ENCODE data around the gene FN3KRP.
"Not testable (repeated sequence)": the region's sequence is repeated elsewhere in the genome, so short reads cannot be mapped to it uniquely, and the experiment has no call there.

DNA sequence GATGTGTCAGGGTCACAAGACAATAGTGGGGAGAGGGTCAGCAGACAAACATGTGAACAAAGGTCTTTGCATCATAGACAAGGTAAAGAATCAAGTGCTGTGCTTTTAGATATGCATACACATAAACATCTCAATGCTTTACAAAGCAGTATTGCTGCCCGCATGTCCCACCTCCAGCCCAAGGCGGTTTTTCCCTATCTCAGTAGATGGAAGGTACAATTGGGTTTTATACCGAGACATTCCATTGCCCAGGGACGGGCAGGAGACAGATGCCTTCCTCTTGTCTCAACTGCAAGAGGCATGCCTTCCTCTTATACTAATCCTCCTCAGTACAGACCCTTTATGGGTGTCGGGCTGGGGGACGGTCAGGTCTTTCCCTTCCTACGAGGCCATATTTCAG, 28.2 kb downstream of the FN3KRP start:
- TF ChIP-seq, protein P1, sequence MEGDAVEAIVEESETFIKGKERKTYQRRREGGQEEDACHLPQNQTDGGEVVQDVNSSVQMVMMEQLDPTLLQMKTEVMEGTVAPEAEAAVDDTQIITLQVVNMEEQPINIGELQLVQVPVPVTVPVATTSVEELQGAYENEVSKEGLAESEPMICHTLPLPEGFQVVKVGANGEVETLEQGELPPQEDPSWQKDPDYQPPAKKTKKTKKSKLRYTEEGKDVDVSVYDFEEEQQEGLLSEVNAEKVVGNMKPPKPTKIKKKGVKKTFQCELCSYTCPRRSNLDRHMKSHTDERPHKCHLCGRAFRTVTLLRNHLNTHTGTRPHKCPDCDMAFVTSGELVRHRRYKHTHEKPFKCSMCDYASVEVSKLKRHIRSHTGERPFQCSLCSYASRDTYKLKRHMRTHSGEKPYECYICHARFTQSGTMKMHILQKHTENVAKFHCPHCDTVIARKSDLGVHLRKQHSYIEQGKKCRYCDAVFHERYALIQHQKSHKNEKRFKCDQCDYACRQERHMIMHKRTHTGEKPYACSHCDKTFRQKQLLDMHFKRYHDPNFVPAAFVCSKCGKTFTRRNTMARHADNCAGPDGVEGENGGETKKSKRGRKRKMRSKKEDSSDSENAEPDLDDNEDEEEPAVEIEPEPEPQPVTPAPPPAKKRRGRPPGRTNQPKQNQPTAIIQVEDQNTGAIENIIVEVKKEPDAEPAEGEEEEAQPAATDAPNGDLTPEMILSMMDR (IDR thresholded peaks at IDR 0.05), result not testable (repeated sequence)
- TF ChIP-seq POLR2A (IDR thresholded peaks at IDR 0.05), result not testable (repeated sequence)

Data from heart left ventricle (tissue), 13 donors.